ENCODE results near the gene MAK. TPM values are rescaled to one million over a fixed set of nuclear protein-coding genes. Genes with fewer than 3 reads are reported as not detected.

MAK gene
- total RNA-seq, 1 experiment from 2014 or later: 0.20 TPM

GRCh38 chr6:10733863-10734262 lies 104.5 kb downstream of the MAK start:
- no peak overlapping the region for H4K8ac ChIP-seq (replicated peaks; ENCODE audit: insufficient read length, low read depth, low read length)
- Mint-ChIP-seq H3K9me3 (no peaks in the 10 kb centered on the region), H3K27ac (peak overlapping the region in 1 of 3 experiments; percentile 46; a peak in 3 of 7 replicates), H3K4me1 (no peaks in the 10 kb centered on the region), H3K36me3 (ENCODE audit: insufficient read depth in 1 of 3, low read depth in 3 of 3) (peaks cover 18 to 36% (median 33%) of the 10 kb centered on the region in 3 experiments; a peak in 6 of 7 replicates), H3K4me3 (no peak overlapping the region), H3K27me3 (ENCODE audit: low read depth) (no peaks in the 10 kb centered on the region)
- no peak overlapping the region for H2BK12ac ChIP-seq (ENCODE audit: insufficient read length, low read depth, low read length)
- no peaks in the 10 kb centered on the region for H4K20me1 ChIP-seq (ENCODE audit: control insufficient read depth, insufficient read depth, insufficient read length)
- no peak for DNase-seq
- WGBS (ENCODE audit: extremely low coverage, insufficient read length, low lambda C conversion rate): no CpG with 5 or more reads among the region's 3 CpGs
- H3K23ac ChIP-seq (ENCODE audit: insufficient read length, low read depth, low read length): no peak overlapping the region
- no peak overlapping the region for H2AFZ ChIP-seq (ENCODE audit: low read length)
- no peak overlapping the region for H3K4me2 ChIP-seq (ENCODE audit: insufficient read depth, insufficient read length, low read length)
- H2BK120ac ChIP-seq (ENCODE audit: low read depth, low read length, poor library complexity, severe bottlenecking): no peak overlapping the region
- H2BK20ac ChIP-seq (ENCODE audit: low read depth, low read length, poor library complexity, severe bottlenecking): no peak overlapping the region
- no peaks in the 10 kb centered on the region for H3K4me1 ChIP-seq (ENCODE audit: insufficient read depth, low read length)
- no peak overlapping the region for H3K27ac ChIP-seq (ENCODE audit: insufficient read length, low read depth, low read length)
- H2AK5ac ChIP-seq (ENCODE audit: insufficient read length, low read length): no peak overlapping the region
- H3K9me3 ChIP-seq (ENCODE audit: control insufficient read depth, low read depth, low read length): no peaks in the 10 kb centered on the region
- H2BK5ac ChIP-seq (ENCODE audit: insufficient read length, low read length): no peak overlapping the region
- H3K9ac ChIP-seq (ENCODE audit: extremely low read depth, insufficient read length, low read length): no peak overlapping the region
- TF ChIP-seq, protein P1, sequence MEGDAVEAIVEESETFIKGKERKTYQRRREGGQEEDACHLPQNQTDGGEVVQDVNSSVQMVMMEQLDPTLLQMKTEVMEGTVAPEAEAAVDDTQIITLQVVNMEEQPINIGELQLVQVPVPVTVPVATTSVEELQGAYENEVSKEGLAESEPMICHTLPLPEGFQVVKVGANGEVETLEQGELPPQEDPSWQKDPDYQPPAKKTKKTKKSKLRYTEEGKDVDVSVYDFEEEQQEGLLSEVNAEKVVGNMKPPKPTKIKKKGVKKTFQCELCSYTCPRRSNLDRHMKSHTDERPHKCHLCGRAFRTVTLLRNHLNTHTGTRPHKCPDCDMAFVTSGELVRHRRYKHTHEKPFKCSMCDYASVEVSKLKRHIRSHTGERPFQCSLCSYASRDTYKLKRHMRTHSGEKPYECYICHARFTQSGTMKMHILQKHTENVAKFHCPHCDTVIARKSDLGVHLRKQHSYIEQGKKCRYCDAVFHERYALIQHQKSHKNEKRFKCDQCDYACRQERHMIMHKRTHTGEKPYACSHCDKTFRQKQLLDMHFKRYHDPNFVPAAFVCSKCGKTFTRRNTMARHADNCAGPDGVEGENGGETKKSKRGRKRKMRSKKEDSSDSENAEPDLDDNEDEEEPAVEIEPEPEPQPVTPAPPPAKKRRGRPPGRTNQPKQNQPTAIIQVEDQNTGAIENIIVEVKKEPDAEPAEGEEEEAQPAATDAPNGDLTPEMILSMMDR (conservative IDR thresholded peaks at IDR 0.05): no peak
- no peak overlapping the region for H3K18ac ChIP-seq (ENCODE audit: insufficient read length, low read depth, low read length)
- H3K14ac ChIP-seq (ENCODE audit: insufficient read depth, low read length): no peak overlapping the region
- no peaks in the 10 kb centered on the region for H3K79me2 ChIP-seq (ENCODE audit: insufficient read depth, low read length)
- H2BK15ac ChIP-seq (ENCODE audit: low read depth, low read length): no peak overlapping the region
- H3K4ac ChIP-seq (ENCODE audit: low read depth, low read length): no peak overlapping the region
- no peak overlapping the region for H3K56ac ChIP-seq (ENCODE audit: insufficient read length, low read depth, low read length)
- no peaks in the 10 kb centered on the region for H3K79me1 ChIP-seq (ENCODE audit: insufficient read depth, low read depth, low read length, poor library complexity, severe bottlenecking)
- no peak overlapping the region for H4K5ac ChIP-seq (ENCODE audit: insufficient read length, low read depth, low read length)
- no peaks in the 10 kb centered on the region for H3K23me2 ChIP-seq (ENCODE audit: insufficient read length, low read depth, low read length, poor library complexity, severe bottlenecking)
- no peak overlapping the region for H3T11ph ChIP-seq (ENCODE audit: low read length)
- no peak overlapping the region for H4K91ac ChIP-seq (ENCODE audit: insufficient read length, low read depth, low read length)
- no peaks in the 10 kb centered on the region for H3K27me3 ChIP-seq (ENCODE audit: insufficient read depth, low read length)
